ENCODE results near the gene GNB3.
"Not testable (repeated sequence)": the region's sequence is repeated elsewhere in the genome, so short reads cannot be mapped to it uniquely, and the experiment has no call there.

GNB3 gene

GRCh38 chr12:6887460-6887859, 46.7 kb downstream of the GNB3 start:
- no peak for DNase-seq

GRCh38 chr12:6888360-6888759, 47.6 kb downstream of the GNB3 start:
- DNase-seq: no peak

GRCh38 chr12:6888794-6889193, 48.1 kb downstream of the GNB3 start:
- DNase-seq: not testable (repeated sequence)

DNA sequence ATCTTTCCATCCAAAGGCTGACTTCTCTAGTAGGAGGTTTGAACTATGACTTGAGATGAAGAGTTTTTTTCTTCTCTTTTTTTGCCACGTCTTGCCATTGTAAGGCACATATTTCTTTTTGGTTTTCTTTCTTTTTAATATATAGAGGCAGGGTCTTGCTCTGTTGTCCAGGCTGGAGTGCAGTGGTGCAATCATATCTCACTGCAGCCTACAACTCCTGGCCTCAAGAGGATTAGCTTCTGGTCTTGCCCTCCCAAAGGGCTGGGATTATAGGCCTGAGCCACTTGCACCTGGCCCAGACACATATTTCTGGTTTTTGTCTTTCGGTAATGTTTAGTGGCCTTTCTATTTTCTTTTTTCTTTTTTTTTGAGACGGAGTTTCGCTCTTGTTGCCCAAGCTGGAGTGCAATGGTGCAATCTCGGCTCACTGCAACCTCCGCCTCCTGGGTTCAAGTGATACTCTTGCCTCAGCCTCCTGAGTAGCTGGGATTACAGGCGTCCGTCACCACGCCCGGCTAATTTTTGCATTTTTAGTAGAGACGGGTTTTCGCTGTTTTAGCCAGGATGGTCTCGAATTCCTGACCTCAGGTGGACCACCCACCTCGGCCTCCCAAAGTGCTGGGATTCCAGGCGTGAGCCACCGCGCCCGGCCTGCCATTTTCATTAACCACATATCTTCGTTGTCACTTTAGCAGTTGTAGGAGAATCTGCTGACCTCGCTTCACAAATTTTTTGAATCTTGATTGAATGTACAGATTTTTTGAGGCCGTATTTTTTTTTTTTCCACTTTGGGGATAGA, 49.2 kb downstream of the GNB3 start:
- DNase-seq: not testable (repeated sequence)

DNA sequence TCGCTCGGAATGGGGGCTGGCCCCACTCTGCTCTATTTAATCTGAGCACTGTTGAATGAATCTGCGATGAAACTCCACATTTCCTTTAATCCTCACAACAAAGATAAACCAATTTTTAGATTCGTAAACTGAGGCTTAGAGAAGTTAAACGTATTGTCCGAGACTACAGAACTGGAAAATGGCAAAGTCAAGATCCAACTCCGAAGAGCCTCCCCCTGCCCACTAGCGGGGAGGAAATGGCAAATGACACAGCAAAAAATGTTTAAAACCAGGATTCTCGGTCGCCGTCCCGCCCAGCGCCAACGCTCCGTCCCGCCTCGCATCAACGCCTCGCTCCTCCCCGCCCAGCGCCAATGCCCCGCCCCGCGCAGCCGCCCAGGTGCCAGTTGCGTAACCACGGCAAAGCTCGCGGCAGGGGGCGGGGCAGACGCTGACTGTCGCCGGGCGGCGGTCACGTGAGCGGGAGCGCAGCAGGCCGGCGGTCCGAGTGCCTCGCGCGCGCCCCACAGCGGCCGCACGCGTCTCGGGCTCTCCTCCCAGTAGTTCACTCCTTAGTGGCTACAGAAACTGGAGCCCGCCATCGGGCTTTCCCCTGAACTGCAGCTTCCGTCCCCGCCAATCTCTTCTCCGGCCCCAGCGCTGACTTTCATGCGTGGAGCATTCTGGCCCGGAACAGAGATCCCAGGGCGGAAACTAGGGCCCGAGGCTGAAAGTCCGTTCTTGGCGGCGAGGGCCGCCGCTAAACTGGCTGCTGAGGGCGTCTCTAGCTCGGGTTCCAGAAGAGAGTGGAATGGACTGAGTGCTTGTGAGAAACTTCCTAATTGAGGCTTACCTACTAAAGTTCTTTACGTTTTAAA, 50.3 kb downstream of the GNB3 start:
- DNase-seq: peak; percentile 81

DNA sequence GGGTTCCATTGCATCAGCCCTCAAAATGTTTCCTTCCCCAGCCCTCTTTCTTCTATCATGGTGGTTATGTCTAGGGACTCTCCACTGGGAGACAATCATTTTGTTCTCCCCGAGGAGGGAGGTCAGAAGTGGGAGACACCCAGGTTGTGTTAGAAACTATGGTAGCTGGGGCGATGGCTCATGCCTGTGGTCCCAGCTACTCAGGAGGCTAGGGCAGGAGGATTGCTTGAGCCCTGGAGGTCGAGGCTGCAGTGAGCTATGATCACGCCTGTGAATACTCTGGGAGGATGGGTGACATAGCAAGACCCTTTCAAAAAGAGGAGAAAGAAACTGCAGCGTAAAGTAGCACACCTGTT, 50.9 kb downstream of the GNB3 start:
- no peak for DNase-seq

- not testable (repeated sequence) for DNase-seq
Measured at GRCh38 chr12:6892683-6893082, 52.0 kb downstream of the GNB3 start.

GRCh38 chr12:6894321-6894720, 53.6 kb downstream of the GNB3 start:
- no peak for DNase-seq
